MM.1S (cell line): ENCODE measurements around the gene PTPRA.

ENCODE experiments used
- DNase-seq: peaks from one replicate; pipeline ENCODE4 v3.0.0-alpha.2; 2015
- H2AFZ ChIP-seq: fragments of 300-600 bp; sonication (generic); 2 replicates; pipeline ENCODE4 v1.6.0; 2016; ENCODE audit warnings: antibody characterized with exemption, low read length
- H3F3A ChIP-seq: fragments of 300-600 bp; sonication (generic); 2 replicates; pipeline ENCODE4 v1.6.1; 2016; ENCODE audit warnings: mild to moderate bottlenecking, antibody characterized with exemption, low read length, moderate library complexity, mixed read lengths; ENCODE audit not compliant: insufficient read depth
- H3K27ac ChIP-seq: fragments of 300-600 bp; sonication (generic); 2 replicates; pipeline ENCODE4 v1.5.1; 2016; ENCODE audit warnings: mild to moderate bottlenecking, low read length
- H3K27me3 ChIP-seq: fragments of 300-600 bp; sonication (generic); replicated peaks from 2 replicates; pipeline ENCODE4 v1.6.0; 2016; ENCODE audit warnings: low read length; ENCODE audit not compliant: insufficient read depth
- H3K36me3 ChIP-seq: fragments of 300-600 bp; sonication (generic); replicated peaks from 2 replicates; pipeline ENCODE4 v1.6.1; 2016; ENCODE audit warnings: mild to moderate bottlenecking, low read length, mixed read lengths; ENCODE audit not compliant: insufficient read depth
- H3K4me1 ChIP-seq: fragments of 300-600 bp; sonication (generic); 2 replicates; pipeline ENCODE4 v1.6.1; 2016; ENCODE audit warnings: low read length, mixed read lengths
- H3K4me2 ChIP-seq: fragments of 300-600 bp; sonication (generic); 2 replicates; pipeline ENCODE4 v1.6.0; 2016; ENCODE audit warnings: low read depth, low read length
- H3K4me3 ChIP-seq: fragments of 300-600 bp; sonication (generic); 2 replicates; pipeline ENCODE4 v1.5.1; 2016; ENCODE audit warnings: low read length, mixed read lengths
- H3K79me2 ChIP-seq: fragments of 300-600 bp; sonication (generic); 2 replicates; pipeline ENCODE4 v1.6.1; 2016; ENCODE audit warnings: mixed run types, low read length, mixed read lengths
- H3K9ac ChIP-seq: fragments of 300-600 bp; sonication (generic); 2 replicates; pipeline ENCODE4 v1.6.1; 2016; ENCODE audit warnings: low read length, mixed read lengths
- H3K9me2 ChIP-seq: fragments of 300-600 bp; sonication (generic); replicated peaks from 2 replicates; pipeline ENCODE4 v1.6.1; 2016; ENCODE audit warnings: mild to moderate bottlenecking, low read length, mixed read lengths; ENCODE audit not compliant: insufficient read depth
- H3K9me3 ChIP-seq: fragments of 300-600 bp; sonication (generic); replicated peaks from 2 replicates; pipeline ENCODE4 v1.6.1; 2016; ENCODE audit warnings: mild to moderate bottlenecking, low read length, mixed read lengths; ENCODE audit not compliant: insufficient read depth
- H4K20me1 ChIP-seq: fragments of 300-600 bp; sonication (generic); 2 replicates; pipeline ENCODE4 v1.6.1; 2016; ENCODE audit warnings: mild to moderate bottlenecking, low read length, moderate library complexity, mixed read lengths; ENCODE audit not compliant: insufficient read depth
- EZH2 ChIP-seq: fragments of 300-600 bp; sonication (generic); optimal IDR thresholded peaks from 2 replicates; pipeline ENCODE3; 2017; ENCODE audit warnings: low read depth, mild to moderate bottlenecking, antibody characterized with exemption, low read length, mixed read lengths
- EZH2phosphoT487 ChIP-seq: fragments of 300-600 bp; sonication (generic); IDR thresholded peaks from 2 replicates; pipeline ENCODE4 v1.6.1; 2018; ENCODE audit warnings: antibody characterized with exemption, low read length
- TF ChIP-seq, protein P1 (sequence below): fragments of 300-600 bp; sonication (generic); IDR thresholded peaks from 2 replicates; pipeline ENCODE4 v1.5.1; 2016; ENCODE audit warnings: antibody characterized with exemption, low read length, mixed read lengths

The PTPRA gene

DNA sequence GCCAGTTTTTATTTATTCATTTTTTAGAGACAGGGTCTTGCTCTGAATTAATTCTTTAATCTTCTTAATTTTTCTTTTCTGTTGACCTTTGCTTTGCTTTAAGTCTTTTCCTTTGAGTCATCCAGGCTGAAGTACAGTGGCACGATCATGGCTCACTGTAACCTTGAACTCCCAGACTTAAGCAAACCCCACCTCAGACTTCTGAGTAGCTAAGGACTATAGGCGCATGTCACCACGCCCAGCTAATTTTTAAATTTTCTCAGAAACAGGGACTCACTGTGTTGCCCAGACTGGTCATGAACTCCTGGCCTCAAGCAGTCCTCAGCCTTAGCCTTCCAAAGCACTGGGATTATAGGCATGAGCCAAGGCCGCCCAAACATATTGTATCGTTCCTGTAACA is 98.8 kb downstream of the PTPRA start:
- no peaks in the 10 kb centered on the region for H3K4me1 ChIP-seq
- TF ChIP-seq, protein P1, sequence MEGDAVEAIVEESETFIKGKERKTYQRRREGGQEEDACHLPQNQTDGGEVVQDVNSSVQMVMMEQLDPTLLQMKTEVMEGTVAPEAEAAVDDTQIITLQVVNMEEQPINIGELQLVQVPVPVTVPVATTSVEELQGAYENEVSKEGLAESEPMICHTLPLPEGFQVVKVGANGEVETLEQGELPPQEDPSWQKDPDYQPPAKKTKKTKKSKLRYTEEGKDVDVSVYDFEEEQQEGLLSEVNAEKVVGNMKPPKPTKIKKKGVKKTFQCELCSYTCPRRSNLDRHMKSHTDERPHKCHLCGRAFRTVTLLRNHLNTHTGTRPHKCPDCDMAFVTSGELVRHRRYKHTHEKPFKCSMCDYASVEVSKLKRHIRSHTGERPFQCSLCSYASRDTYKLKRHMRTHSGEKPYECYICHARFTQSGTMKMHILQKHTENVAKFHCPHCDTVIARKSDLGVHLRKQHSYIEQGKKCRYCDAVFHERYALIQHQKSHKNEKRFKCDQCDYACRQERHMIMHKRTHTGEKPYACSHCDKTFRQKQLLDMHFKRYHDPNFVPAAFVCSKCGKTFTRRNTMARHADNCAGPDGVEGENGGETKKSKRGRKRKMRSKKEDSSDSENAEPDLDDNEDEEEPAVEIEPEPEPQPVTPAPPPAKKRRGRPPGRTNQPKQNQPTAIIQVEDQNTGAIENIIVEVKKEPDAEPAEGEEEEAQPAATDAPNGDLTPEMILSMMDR = no peak
- no peak for TF ChIP-seq EZH2
- H3K4me3 ChIP-seq = no peak overlapping the region
- H3K9ac ChIP-seq = no peak overlapping the region
- H3K27me3 ChIP-seq = no peaks in the 10 kb centered on the region
- H3K9me2 ChIP-seq = no peaks in the 10 kb centered on the region
- H3K9me3 ChIP-seq = no peaks in the 10 kb centered on the region
- no peaks in the 10 kb centered on the region for H4K20me1 ChIP-seq
- H3K4me2 ChIP-seq = no peak overlapping the region
- H3K79me2 ChIP-seq = peaks cover 2% of the 10 kb centered on the region
- no peak overlapping the region for H2AFZ ChIP-seq
- H3F3A ChIP-seq = no peaks in the 10 kb centered on the region
- H3K36me3 ChIP-seq = peaks cover 1% of the 10 kb centered on the region
- no peak overlapping the region for H3K27ac ChIP-seq
- no peak for DNase-seq

DNA sequence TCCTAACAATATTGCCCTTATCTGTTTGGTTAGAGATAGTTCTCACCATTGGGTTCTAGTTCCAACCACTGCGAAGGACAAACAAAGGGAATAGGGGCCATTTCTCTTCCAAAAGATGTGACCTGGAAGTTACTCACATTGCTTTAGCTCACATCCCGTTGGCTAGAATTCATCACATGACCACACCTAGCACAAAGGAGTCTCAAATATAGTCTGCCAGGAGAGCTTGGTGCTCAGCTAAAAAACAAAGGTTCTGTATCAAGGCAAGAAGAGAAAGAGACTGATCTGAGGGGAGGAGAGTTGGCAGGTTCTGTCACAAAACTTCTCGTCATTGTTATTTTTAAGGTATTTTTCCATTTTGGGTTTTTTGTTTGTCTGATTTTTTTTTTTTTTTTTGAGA is 100.3 kb downstream of the PTPRA start:
- TF ChIP-seq EZH2 (no peak), EZH2phosphoT487 (no peak)
- TF ChIP-seq, protein P1 = no peak
- peaks cover 7% of the 10 kb centered on the region; the same call in 1 of the 2 replicates for H4K20me1 ChIP-seq
- H3K4me2 ChIP-seq = no peak overlapping the region
- H3F3A ChIP-seq = peaks cover 9% of the 10 kb centered on the region
- H2AFZ ChIP-seq = no peak overlapping the region
- no peak overlapping the region for H3K4me3 ChIP-seq
- H3K9me2 ChIP-seq = no peaks in the 10 kb centered on the region
- no peak for DNase-seq
- no peak overlapping the region for H3K9ac ChIP-seq
- H3K27ac ChIP-seq = no peak overlapping the region
- H3K4me1 ChIP-seq = peaks cover 9% of the 10 kb centered on the region
- H3K79me2 ChIP-seq = peaks cover 2% of the 10 kb centered on the region
- H3K36me3 ChIP-seq = no peaks in the 10 kb centered on the region
- no peaks in the 10 kb centered on the region for H3K27me3 ChIP-seq
- no peaks in the 10 kb centered on the region for H3K9me3 ChIP-seq

DNA sequence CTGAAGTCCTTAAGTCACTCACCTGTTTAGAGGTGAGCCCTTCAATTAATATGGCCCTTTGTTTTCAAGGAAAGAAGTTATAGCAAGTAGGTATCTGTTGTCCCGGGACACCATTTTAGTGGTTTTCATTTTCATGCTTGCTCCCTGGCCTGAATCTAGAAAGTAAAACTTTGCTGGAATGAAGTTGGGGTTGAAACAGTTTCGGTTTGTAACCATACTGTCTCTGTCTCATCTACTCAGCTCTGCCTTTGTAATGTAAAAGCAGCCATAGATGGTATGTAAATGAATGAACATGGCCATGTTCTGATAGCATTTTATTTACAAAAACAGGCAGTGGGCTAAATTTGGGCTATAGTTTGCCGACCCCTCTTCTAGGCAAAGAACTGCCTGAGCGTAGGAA is 105.2 kb downstream of the PTPRA start:
- Histone ChIP-seq H3K4me1 (peaks cover 26% of the 10 kb centered on the region), H3K79me2 (peaks cover 11% of the 10 kb centered on the region), H3K27me3 (no peaks in the 10 kb centered on the region), H3F3A (peaks cover 9% of the 10 kb centered on the region), H3K4me2 (peak overlapping the region; percentile 73), H3K4me3 (no peak overlapping the region; the same call in 1 of the 2 replicates), H3K9me3 (no peaks in the 10 kb centered on the region), H2AFZ (no peak overlapping the region), H3K9ac (no peak overlapping the region), H4K20me1 (peaks cover 17% of the 10 kb centered on the region), H3K27ac (peak overlapping the region; percentile 27; the same call in 1 of the 2 replicates), H3K36me3 (no peaks in the 10 kb centered on the region), H3K9me2 (no peaks in the 10 kb centered on the region)
- DNase-seq = peak; percentile 75
- TF ChIP-seq EZH2phosphoT487 = no peak
- TF ChIP-seq, protein P1 = no peak
- TF ChIP-seq EZH2 = no peak
